ENCODE data around the gene ZNF560.
"Not testable (repeated sequence)": the region's sequence is repeated elsewhere in the genome, so short reads cannot be mapped to it uniquely, and the experiment has no call there.

DNA sequence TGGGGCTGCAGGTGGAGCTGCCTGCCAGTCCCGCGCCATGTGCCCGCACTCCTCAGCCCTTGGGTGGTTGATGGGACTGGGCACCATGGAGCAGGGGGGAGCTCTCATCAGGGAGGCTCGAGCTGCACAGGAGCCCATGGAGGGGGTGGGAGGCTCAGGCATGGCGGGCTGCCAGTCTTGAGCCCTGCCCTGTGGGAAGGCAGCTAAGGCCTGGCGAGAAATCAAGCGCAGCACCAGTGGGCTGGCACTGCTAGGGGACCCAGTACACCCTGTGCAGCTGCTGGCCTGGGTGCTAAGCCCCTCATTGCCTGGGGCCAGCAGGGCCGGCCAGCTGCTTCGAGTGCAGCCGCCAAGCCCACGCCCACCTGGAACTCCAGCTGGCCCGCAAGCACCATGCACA, 42.9 kb upstream of the ZNF560 start:
- not testable (repeated sequence) for TF ChIP-seq POLR2A (IDR thresholded peaks at IDR 0.05)
- TF ChIP-seq, protein P1, sequence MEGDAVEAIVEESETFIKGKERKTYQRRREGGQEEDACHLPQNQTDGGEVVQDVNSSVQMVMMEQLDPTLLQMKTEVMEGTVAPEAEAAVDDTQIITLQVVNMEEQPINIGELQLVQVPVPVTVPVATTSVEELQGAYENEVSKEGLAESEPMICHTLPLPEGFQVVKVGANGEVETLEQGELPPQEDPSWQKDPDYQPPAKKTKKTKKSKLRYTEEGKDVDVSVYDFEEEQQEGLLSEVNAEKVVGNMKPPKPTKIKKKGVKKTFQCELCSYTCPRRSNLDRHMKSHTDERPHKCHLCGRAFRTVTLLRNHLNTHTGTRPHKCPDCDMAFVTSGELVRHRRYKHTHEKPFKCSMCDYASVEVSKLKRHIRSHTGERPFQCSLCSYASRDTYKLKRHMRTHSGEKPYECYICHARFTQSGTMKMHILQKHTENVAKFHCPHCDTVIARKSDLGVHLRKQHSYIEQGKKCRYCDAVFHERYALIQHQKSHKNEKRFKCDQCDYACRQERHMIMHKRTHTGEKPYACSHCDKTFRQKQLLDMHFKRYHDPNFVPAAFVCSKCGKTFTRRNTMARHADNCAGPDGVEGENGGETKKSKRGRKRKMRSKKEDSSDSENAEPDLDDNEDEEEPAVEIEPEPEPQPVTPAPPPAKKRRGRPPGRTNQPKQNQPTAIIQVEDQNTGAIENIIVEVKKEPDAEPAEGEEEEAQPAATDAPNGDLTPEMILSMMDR (IDR thresholded peaks at IDR 0.05), result not testable (repeated sequence)
